Fibroblast of villous mesenchyme (primary cell): ENCODE measurements around the gene PRPF31. TPM values are rescaled to one million over a fixed set of nuclear protein-coding genes. Genes with fewer than 3 reads are reported as not detected.

Experiments used
- DNase-seq: peaks from one replicate; pipeline ENCODE4 v3.0.0-alpha.2; 2010; ENCODE audit warnings: low read depth
- H3K4me3 ChIP-seq: 2 replicates; pipeline ENCODE4 v1.5.1; 2011; ENCODE audit warnings: low read depth, mild to moderate bottlenecking, low read length
- CTCF ChIP-seq: IDR thresholded peaks from 2 replicates; pipeline ENCODE4 v1.5.1; 2012; ENCODE audit warnings: low read depth, mild to moderate bottlenecking, low read length; ENCODE audit not compliant: insufficient read depth
- total RNA-seq: library from RNA; depleted of rRNA; stranded (reverse); fragments of >200 nt; gene quantifications from 2 replicates; pipeline ENCODE4 v1.2.3, GENCODE V29; 2012

The PRPF31 gene
- total RNA-seq, 1 donor = 41.5 TPM

GRCh38 chr19:54172471-54173358, 57.2 kb downstream of the PRPF31 start, which contains the start of gene TMC4:
TSS of gene TMC4 (minus strand) at chr19:54173160. CDS start at chr19:54173117, 43 bp downstream.
- H3K4me3 ChIP-seq = no peak within 1 kb of the TSS
- peak; percentile 43 for DNase-seq
- TF ChIP-seq CTCF = no peak

GRCh38 chr19:54173359-54173699, 57.8 kb downstream of the PRPF31 start:
- no peak for DNase-seq
- no peak for TF ChIP-seq CTCF
- no peak overlapping the region for H3K4me3 ChIP-seq

- no peak for DNase-seq
- H3K4me3 ChIP-seq = no peak overlapping the region
- no peak for TF ChIP-seq CTCF
Measured at GRCh38 chr19:54173951-54174834, 58.6 kb downstream of the PRPF31 start.

GRCh38 chr19:54178581-54179261, 63.2 kb downstream of the PRPF31 start:
- DNase-seq = no peak
- no peak overlapping the region for H3K4me3 ChIP-seq

GRCh38 chr19:54179262-54179852, 63.8 kb downstream of the PRPF31 start:
- no peak for TF ChIP-seq CTCF
- no peak overlapping the region for H3K4me3 ChIP-seq
- no peak for DNase-seq

More at GRCh38 chr19:54178581-54179261, 63.2 kb downstream of the PRPF31 start:
- no peak for TF ChIP-seq CTCF

GRCh38 chr19:54179921-54180461, 64.4 kb downstream of the PRPF31 start:
- H3K4me3 ChIP-seq = no peak overlapping the region
- TF ChIP-seq CTCF = peak; percentile 59
- DNase-seq = peak; percentile 76
